ENCODE measurements around the gene KLC4.

The KLC4 gene

DNA sequence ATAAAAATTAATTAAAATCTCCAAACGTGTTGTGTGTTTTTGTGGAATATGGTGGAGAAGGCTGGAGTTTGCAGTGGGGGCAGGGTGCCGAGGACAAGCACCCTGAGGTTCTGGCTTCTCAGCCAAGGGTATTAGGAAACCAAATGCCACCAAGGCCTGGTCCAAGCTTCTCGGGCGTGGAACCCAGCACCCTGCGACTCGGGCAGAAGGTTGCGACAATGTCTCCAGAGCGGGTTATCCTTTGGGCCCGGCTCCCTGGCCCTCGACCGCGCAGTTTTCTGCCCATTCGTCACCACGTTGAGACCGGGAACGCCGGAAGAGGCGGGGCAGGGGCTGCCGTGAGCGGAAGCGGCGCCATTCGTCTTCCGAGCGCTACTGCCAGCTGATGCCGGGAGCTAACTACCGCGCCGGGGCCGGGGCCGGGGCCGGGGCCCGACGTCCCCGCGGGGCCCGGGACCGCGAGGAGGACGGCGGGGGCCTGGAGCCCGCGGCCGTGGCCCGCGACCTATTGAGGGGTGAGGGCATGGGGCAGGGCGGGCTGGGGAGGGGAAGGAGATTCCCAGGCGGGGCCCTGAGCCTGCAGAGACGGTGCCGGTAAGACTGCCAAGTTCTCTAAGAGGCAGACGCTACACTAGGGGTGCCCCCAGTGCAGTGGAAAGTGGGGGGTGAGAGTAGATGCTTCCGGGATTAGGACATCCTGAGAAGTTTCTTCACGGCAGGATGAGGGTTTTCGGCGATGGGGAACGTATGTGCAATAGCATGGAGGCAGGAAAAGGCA lies 38.0 kb upstream of the KLC4 start, which contains the start of gene RRP36:
TSS of gene RRP36 (plus strand) at position 354 of the 778 bp plus-strand sequence. CDS start at position 386, 32 bp downstream.
- H3K27ac ChIP-seq (ENCODE audit: low read length) = peak within 1 kb of the TSS; percentile 47

DNA sequence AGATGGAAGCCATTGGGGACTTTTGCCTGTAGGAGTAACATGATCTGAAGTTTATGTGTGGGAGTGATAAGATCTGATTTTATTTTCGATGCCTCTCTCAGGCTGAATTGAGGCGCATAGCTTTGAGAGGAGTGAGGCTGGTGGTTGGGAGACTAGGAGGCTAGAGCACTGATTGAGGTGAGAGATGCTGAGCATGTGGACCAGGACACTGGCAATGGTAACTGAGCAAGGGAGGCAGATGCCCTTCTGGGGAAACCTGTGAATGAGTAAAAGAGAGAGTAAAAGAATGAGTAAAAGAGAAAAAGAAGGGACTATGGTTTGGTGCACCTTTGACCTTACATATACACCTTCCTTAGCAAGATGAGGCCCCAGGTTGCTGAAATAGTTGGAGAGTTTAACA lies 35.0 kb upstream of the KLC4 start:
- H3K4me3 ChIP-seq (ENCODE audit: low read length) = no peak overlapping the region
- H4K20me1 ChIP-seq (ENCODE audit: insufficient read depth, low read length) = no peaks in the 10 kb centered on the region
- no peaks in the 10 kb centered on the region for H3K27me3 ChIP-seq (ENCODE audit: low read depth, low read length)
- H3K27ac ChIP-seq (ENCODE audit: low read length) = no peak overlapping the region
- H3K4me2 ChIP-seq (ENCODE audit: low read length) = no peak overlapping the region
- no peaks in the 10 kb centered on the region for H3K9me3 ChIP-seq (ENCODE audit: insufficient read depth, low read length)
- no peak overlapping the region for H2AFZ ChIP-seq (ENCODE audit: low read depth, low read length)
- peaks cover 37% of the 10 kb centered on the region for H3K36me3 ChIP-seq (replicated peaks; ENCODE audit: low read depth, low read length)
- H3K79me2 ChIP-seq (ENCODE audit: low read length) = peaks cover 29% of the 10 kb centered on the region
- peaks cover 17% of the 10 kb centered on the region for H3K4me1 ChIP-seq (ENCODE audit: low read length)
- no peak overlapping the region for H3K9ac ChIP-seq (ENCODE audit: low read length)
- TF ChIP-seq EZH2phosphoT487 (IDR thresholded peaks at IDR 0.05; ENCODE audit: low read depth) = no peak
- TF ChIP-seq, protein P1, sequence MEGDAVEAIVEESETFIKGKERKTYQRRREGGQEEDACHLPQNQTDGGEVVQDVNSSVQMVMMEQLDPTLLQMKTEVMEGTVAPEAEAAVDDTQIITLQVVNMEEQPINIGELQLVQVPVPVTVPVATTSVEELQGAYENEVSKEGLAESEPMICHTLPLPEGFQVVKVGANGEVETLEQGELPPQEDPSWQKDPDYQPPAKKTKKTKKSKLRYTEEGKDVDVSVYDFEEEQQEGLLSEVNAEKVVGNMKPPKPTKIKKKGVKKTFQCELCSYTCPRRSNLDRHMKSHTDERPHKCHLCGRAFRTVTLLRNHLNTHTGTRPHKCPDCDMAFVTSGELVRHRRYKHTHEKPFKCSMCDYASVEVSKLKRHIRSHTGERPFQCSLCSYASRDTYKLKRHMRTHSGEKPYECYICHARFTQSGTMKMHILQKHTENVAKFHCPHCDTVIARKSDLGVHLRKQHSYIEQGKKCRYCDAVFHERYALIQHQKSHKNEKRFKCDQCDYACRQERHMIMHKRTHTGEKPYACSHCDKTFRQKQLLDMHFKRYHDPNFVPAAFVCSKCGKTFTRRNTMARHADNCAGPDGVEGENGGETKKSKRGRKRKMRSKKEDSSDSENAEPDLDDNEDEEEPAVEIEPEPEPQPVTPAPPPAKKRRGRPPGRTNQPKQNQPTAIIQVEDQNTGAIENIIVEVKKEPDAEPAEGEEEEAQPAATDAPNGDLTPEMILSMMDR (IDR thresholded peaks at IDR 0.05; ENCODE audit: low read depth, low read length) = no peak

More for the DNA sequence above, 38.0 kb upstream of the KLC4 start, which contains the start of gene RRP36:
- Histone ChIP-seq H2AFZ (ENCODE audit: low read depth, low read length) (peak within 1 kb of the TSS; percentile 30), H3K4me3 (ENCODE audit: low read length) (peak within 1 kb of the TSS; percentile 84), H3K36me3 (replicated peaks; ENCODE audit: low read depth, low read length) (peaks cover 37% of the 10 kb centered on the region), H3K4me2 (ENCODE audit: low read length) (peak within 1 kb of the TSS; percentile 78), H3K9ac (ENCODE audit: low read length) (peak within 1 kb of the TSS; percentile 67), H3K4me1 (ENCODE audit: low read length) (peaks cover 17% of the 10 kb centered on the region), H3K9me3 (ENCODE audit: insufficient read depth, low read length) (no peaks in the 10 kb centered on the region), H3K79me2 (ENCODE audit: low read length) (peaks cover 31% of the 10 kb centered on the region), H3K27me3 (ENCODE audit: low read depth, low read length) (no peaks in the 10 kb centered on the region), H4K20me1 (ENCODE audit: insufficient read depth, low read length) (no peaks in the 10 kb centered on the region)
- TF ChIP-seq, protein P1 (IDR thresholded peaks at IDR 0.05; ENCODE audit: low read depth, low read length) = no peak
- no peak for TF ChIP-seq EZH2phosphoT487 (IDR thresholded peaks at IDR 0.05; ENCODE audit: low read depth)

DNA sequence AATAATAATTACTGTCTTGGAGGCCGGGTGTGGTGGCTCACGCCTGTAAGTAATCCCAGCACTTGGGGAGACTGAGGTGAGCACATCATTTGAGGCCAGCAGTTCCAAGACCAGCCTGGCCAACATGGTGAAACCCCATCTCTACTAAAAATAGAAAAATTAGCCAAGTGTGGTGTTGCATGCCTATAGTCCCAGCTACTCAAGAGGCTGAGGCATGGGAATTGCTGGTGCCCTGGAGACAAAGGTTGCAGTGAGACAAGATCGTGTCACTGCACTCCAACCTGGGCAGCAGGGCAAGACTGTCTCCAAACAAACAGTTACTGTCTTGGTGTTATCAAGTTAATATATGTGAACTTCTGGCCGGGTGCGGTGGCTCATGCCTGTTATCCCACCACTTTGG lies 33.1 kb upstream of the KLC4 start:
- Histone ChIP-seq H3K27ac (ENCODE audit: low read length) (no peak overlapping the region), H3K4me2 (ENCODE audit: low read length) (no peak overlapping the region), H3K36me3 (replicated peaks; ENCODE audit: low read depth, low read length) (peaks cover 44% of the 10 kb centered on the region)

DNA sequence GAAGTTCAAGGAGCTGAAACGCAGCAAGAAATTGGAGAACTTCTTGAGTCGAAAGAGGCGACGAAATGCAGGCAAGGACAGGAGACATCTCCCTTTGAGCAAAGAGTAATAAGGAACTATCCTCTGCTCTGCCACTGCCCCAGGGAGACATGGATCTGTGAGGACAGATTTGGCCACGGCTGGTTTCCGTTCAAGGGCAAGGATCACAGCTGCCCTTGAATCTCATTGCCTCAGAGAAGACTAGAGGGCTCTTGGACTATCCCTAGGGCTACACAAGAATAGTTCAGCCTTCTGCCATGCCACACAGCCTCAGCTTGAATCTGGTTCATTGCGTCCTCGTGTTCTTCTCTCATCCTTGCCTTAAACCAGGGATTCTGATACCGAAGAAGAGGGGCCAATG lies 30.3 kb upstream of the KLC4 start:
- H4K20me1 ChIP-seq (ENCODE audit: insufficient read depth, low read length) = no peaks in the 10 kb centered on the region
- H3K4me1 ChIP-seq (ENCODE audit: low read length) = peaks cover 5% of the 10 kb centered on the region
- no peaks in the 10 kb centered on the region for H3K9me3 ChIP-seq (ENCODE audit: insufficient read depth, low read length)
- peaks cover 4% of the 10 kb centered on the region for H3K79me2 ChIP-seq (ENCODE audit: low read length)
- H3K27me3 ChIP-seq (ENCODE audit: low read depth, low read length) = no peaks in the 10 kb centered on the region
- H2AFZ ChIP-seq (ENCODE audit: low read depth, low read length) = no peak overlapping the region
- no peak overlapping the region for H3K27ac ChIP-seq (ENCODE audit: low read length)
- H3K4me3 ChIP-seq (ENCODE audit: low read length) = no peak overlapping the region
- no peak overlapping the region for H3K9ac ChIP-seq (ENCODE audit: low read length)
- TF ChIP-seq, protein P1 (IDR thresholded peaks at IDR 0.05; ENCODE audit: low read depth, low read length) = no peak
- TF ChIP-seq EZH2phosphoT487 (IDR thresholded peaks at IDR 0.05; ENCODE audit: low read depth) = no peak
- no peak overlapping the region for H3K4me2 ChIP-seq (ENCODE audit: low read length)
- H3K36me3 ChIP-seq (replicated peaks; ENCODE audit: low read depth, low read length) = peaks cover 60% of the 10 kb centered on the region

More for the DNA sequence above, 33.1 kb upstream of the KLC4 start:
- Histone ChIP-seq H4K20me1 (ENCODE audit: insufficient read depth, low read length) (no peaks in the 10 kb centered on the region), H3K9ac (ENCODE audit: low read length) (no peak overlapping the region), H2AFZ (ENCODE audit: low read depth, low read length) (no peak overlapping the region), H3K79me2 (ENCODE audit: low read length) (peaks cover 29% of the 10 kb centered on the region), H3K4me1 (ENCODE audit: low read length) (peaks cover 13% of the 10 kb centered on the region), H3K4me3 (ENCODE audit: low read length) (no peak overlapping the region), H3K27me3 (ENCODE audit: low read depth, low read length) (no peaks in the 10 kb centered on the region), H3K9me3 (ENCODE audit: insufficient read depth, low read length) (no peaks in the 10 kb centered on the region)
- TF ChIP-seq, protein P1 (IDR thresholded peaks at IDR 0.05; ENCODE audit: low read depth, low read length) = no peak
- TF ChIP-seq EZH2phosphoT487 (IDR thresholded peaks at IDR 0.05; ENCODE audit: low read depth) = no peak

All from OCI-LY3 (cell line).